DOHH2 (cell line): ENCODE results near the gene MYO1F.

Experiments
- H3F3A ChIP-seq: fragments of 200-600 bp; sonication (generic), shearing (Covaris generic); 2 replicates; pipeline ENCODE4 v1.6.0; 2016; ENCODE audit warnings: antibody characterized with exemption, mild to moderate bottlenecking; ENCODE audit not compliant: control insufficient read depth, insufficient read depth
- H3K27ac ChIP-seq: fragments of 200-600 bp; sonication (generic); 2 replicates; pipeline ENCODE4 v1.5.1; 2014; ENCODE audit warnings: low read depth, mild to moderate bottlenecking, low read length, moderate library complexity
- H3K27me3 ChIP-seq: fragments of 200-600 bp; sonication (generic); 2 replicates; pipeline ENCODE4 v1.6.1; 2014; ENCODE audit warnings: mild to moderate bottlenecking, low read length, mixed read lengths; ENCODE audit not compliant: control insufficient read depth
- H3K36me3 ChIP-seq: fragments of 200-600 bp; sonication (generic); 2 replicates; pipeline ENCODE4 v1.6.1; 2014; ENCODE audit warnings: mild to moderate bottlenecking, low read length, moderate library complexity, mixed read lengths; ENCODE audit not compliant: control insufficient read depth
- H3K4me1 ChIP-seq: fragments of 200-600 bp; sonication (generic); 2 replicates; pipeline ENCODE4 v1.6.1; 2014; ENCODE audit warnings: mild to moderate bottlenecking, low read length, mixed read lengths; ENCODE audit not compliant: control insufficient read depth
- H3K4me2 ChIP-seq: fragments of 200-600 bp; sonication (generic); 2 replicates; pipeline ENCODE4 v1.6.0; 2014; ENCODE audit warnings: mild to moderate bottlenecking, low read length, moderate library complexity
- H3K4me3 ChIP-seq: fragments of 200-600 bp; sonication (generic); 2 replicates; pipeline ENCODE4 v1.5.1; 2014; ENCODE audit warnings: mild to moderate bottlenecking, low read length, mixed read lengths
- H3K79me2 ChIP-seq: fragments of 200-600 bp; sonication (generic); 2 replicates; pipeline ENCODE4 v1.6.1; 2014; ENCODE audit warnings: mild to moderate bottlenecking, low read length, mixed read lengths; ENCODE audit not compliant: control insufficient read depth
- H3K9me2 ChIP-seq: fragments of 200-600 bp; sonication (generic); replicated peaks from 2 replicates; pipeline ENCODE4 v1.6.1; 2014; ENCODE audit warnings: mild to moderate bottlenecking, low read length, mixed read lengths; ENCODE audit not compliant: control insufficient read depth
- H3K9me3 ChIP-seq: fragments of 200-600 bp; sonication (generic); 2 replicates; pipeline ENCODE4 v1.6.1; 2014; ENCODE audit warnings: antibody characterized with exemption, low read length, mixed read lengths; ENCODE audit not compliant: control insufficient read depth, insufficient read depth
- H4K20me1 ChIP-seq: fragments of 200-600 bp; sonication (generic); 2 replicates; pipeline ENCODE4 v1.6.0; 2014; ENCODE audit warnings: low read depth, mild to moderate bottlenecking, antibody characterized with exemption, low read length, moderate library complexity; ENCODE audit not compliant: control insufficient read depth, insufficient read depth
- CTCF ChIP-seq: fragments of 200-600 bp; sonication (generic); IDR thresholded peaks from one replicate; pipeline ENCODE4 v1.5.1; 2014; ENCODE audit warnings: antibody characterized with exemption, mild to moderate bottlenecking, low read depth, low read length; ENCODE audit not compliant: poor library complexity, severe bottlenecking
- EZH2phosphoT487 ChIP-seq: fragments of 200-600 bp; sonication (generic); IDR thresholded peaks from 2 replicates; pipeline ENCODE4 v1.6.1; 2017; ENCODE audit warnings: borderline replicate concordance, mild to moderate bottlenecking, antibody characterized with exemption, low read length, moderate library complexity, mixed read lengths

MYO1F gene

GRCh38 chr19:8482696-8483095 is 94.5 kb downstream of the MYO1F start:
- Histone ChIP-seq H3F3A (no peaks in the 10 kb centered on the region), H3K27me3 (no peaks in the 10 kb centered on the region), H3K79me2 (peaks cover 58% of the 10 kb centered on the region), H3K9me2 (no peaks in the 10 kb centered on the region), H3K36me3 (peaks cover 90% of the 10 kb centered on the region), H3K4me2 (no peak overlapping the region), H3K27ac (no peak overlapping the region), H3K4me3 (no peak overlapping the region), H4K20me1 (peaks cover 19% of the 10 kb centered on the region; the same call in 1 of the 2 replicates), H3K9me3 (no peaks in the 10 kb centered on the region), H3K4me1 (no peaks in the 10 kb centered on the region)
- TF ChIP-seq CTCF: no peak

- Histone ChIP-seq H3K79me2 (peaks cover 69% of the 10 kb centered on the region), H3K4me1 (no peaks in the 10 kb centered on the region), H3F3A (no peaks in the 10 kb centered on the region), H3K4me2 (no peak overlapping the region), H3K9me3 (no peaks in the 10 kb centered on the region), H3K27me3 (no peaks in the 10 kb centered on the region), H3K36me3 (peaks cover 90% of the 10 kb centered on the region), H3K27ac (no peak overlapping the region), H3K9me2 (no peaks in the 10 kb centered on the region), H4K20me1 (peaks cover 20% of the 10 kb centered on the region; the same call in 1 of the 2 replicates), H3K4me3 (no peak overlapping the region)
- no peak for TF ChIP-seq EZH2phosphoT487
- no peak for TF ChIP-seq CTCF
These were observed 95.6 kb downstream of the MYO1F start for GRCh38 chr19:8481616-8482015.

GRCh38 chr19:8481201-8481600 is 96.0 kb downstream of the MYO1F start:
- H4K20me1 ChIP-seq: peaks cover 23% of the 10 kb centered on the region; the same call in 1 of the 2 replicates
- H3K4me2 ChIP-seq: no peak overlapping the region
- H3K79me2 ChIP-seq: peaks cover 73% of the 10 kb centered on the region
- no peaks in the 10 kb centered on the region for H3K9me2 ChIP-seq
- H3F3A ChIP-seq: no peaks in the 10 kb centered on the region
- no peak overlapping the region for H3K4me3 ChIP-seq
- H3K27me3 ChIP-seq: no peaks in the 10 kb centered on the region
- no peaks in the 10 kb centered on the region for H3K4me1 ChIP-seq
- peaks cover 90% of the 10 kb centered on the region for H3K36me3 ChIP-seq
- H3K9me3 ChIP-seq: no peaks in the 10 kb centered on the region
- H3K27ac ChIP-seq: no peak overlapping the region
- no peak for TF ChIP-seq CTCF
- TF ChIP-seq EZH2phosphoT487: no peak

GRCh38 chr19:8478598-8478997 is 98.6 kb downstream of the MYO1F start:
- H3K27ac ChIP-seq: no peak overlapping the region
- peaks cover 38% of the 10 kb centered on the region; the same call in 1 of the 2 replicates for H4K20me1 ChIP-seq
- no peaks in the 10 kb centered on the region for H3K9me3 ChIP-seq
- H3K4me1 ChIP-seq: peaks cover 16% of the 10 kb centered on the region
- no peak overlapping the region for H3K4me3 ChIP-seq
- H3K79me2 ChIP-seq: peaks cover 96% of the 10 kb centered on the region
- TF ChIP-seq CTCF (no peak), EZH2phosphoT487 (no peak)
- peaks cover 9% of the 10 kb centered on the region; the same call in 1 of the 2 replicates for H3F3A ChIP-seq
- H3K9me2 ChIP-seq: no peaks in the 10 kb centered on the region
- H3K4me2 ChIP-seq: no peak overlapping the region
- no peaks in the 10 kb centered on the region for H3K27me3 ChIP-seq
- H3K36me3 ChIP-seq: peaks cover 90% of the 10 kb centered on the region
